Endothelial cell of umbilical vein (primary cell): ENCODE results near the gene MRPS21.

ENCODE experiments used
- EZH2 ChIP-seq: IDR thresholded peaks from 2 replicates; pipeline ENCODE4 v1.6.1; 2012; ENCODE audit warnings: borderline replicate concordance, low read depth, mild to moderate bottlenecking, moderate library complexity, low read length, inconsistent platforms; ENCODE audit not compliant: severe bottlenecking
- FOS ChIP-seq: IDR thresholded peaks from 2 replicates; pipeline ENCODE4 v1.6.1; 2011; ENCODE audit warnings: mild to moderate bottlenecking, low read length, moderate library complexity, borderline replicate concordance; ENCODE audit not compliant: insufficient read depth
- GATA2 ChIP-seq: IDR thresholded peaks from 2 replicates; pipeline ENCODE4 v1.7.0; 2011; ENCODE audit warnings: low read depth, mild to moderate bottlenecking, moderate library complexity, mixed read lengths, low read length; ENCODE audit not compliant: insufficient read length, insufficient read depth
- JUN ChIP-seq: IDR thresholded peaks from 2 replicates; pipeline ENCODE4 v1.6.1; 2011; ENCODE audit warnings: borderline replicate concordance, low read depth; ENCODE audit not compliant: insufficient read length, insufficient read depth
- MYC ChIP-seq: IDR thresholded peaks from one replicate; pipeline ENCODE4 v1.6.1; 2011; ENCODE audit warnings: mild to moderate bottlenecking, low read depth, low read length
- POLR2A ChIP-seq: IDR thresholded peaks from 2 replicates; pipeline ENCODE4 v1.6.1; 2012; ENCODE audit warnings: low read depth, mild to moderate bottlenecking, control low read depth, low read length
- POLR2AphosphoS5 ChIP-seq: IDR thresholded peaks from 2 replicates; pipeline ENCODE4 v1.6.1; 2012; ENCODE audit warnings: low read depth, mild to moderate bottlenecking, control low read depth, low read length, moderate library complexity; ENCODE audit not compliant: insufficient read depth
- TF ChIP-seq, protein P1 (sequence below), 2 donors: IDR thresholded peaks; 1 replicate in 1 of 2; 2 replicates in 1 of 2; pipeline ENCODE4 v1.5.1; 2011; ENCODE audit warnings: low read length in 2 of 2, mild to moderate bottlenecking in 2 of 2, moderate library complexity in 2 of 2, control low read depth in 1 of 2, inconsistent platforms in 1 of 2, low read depth in 1 of 2; ENCODE audit not compliant: insufficient read depth in 1 of 2; ENCODE audit errors: extremely low read depth in 1 of 2
- TF ChIP-seq, protein P2 (sequence below): IDR thresholded peaks from 2 replicates; pipeline ENCODE4 v1.6.1; 2011; ENCODE audit not compliant: insufficient read depth, insufficient read length

GRCh38 chr1:150267896-150268295 is 25.8 kb upstream of the MRPS21 start:
- TF ChIP-seq, protein P1, sequence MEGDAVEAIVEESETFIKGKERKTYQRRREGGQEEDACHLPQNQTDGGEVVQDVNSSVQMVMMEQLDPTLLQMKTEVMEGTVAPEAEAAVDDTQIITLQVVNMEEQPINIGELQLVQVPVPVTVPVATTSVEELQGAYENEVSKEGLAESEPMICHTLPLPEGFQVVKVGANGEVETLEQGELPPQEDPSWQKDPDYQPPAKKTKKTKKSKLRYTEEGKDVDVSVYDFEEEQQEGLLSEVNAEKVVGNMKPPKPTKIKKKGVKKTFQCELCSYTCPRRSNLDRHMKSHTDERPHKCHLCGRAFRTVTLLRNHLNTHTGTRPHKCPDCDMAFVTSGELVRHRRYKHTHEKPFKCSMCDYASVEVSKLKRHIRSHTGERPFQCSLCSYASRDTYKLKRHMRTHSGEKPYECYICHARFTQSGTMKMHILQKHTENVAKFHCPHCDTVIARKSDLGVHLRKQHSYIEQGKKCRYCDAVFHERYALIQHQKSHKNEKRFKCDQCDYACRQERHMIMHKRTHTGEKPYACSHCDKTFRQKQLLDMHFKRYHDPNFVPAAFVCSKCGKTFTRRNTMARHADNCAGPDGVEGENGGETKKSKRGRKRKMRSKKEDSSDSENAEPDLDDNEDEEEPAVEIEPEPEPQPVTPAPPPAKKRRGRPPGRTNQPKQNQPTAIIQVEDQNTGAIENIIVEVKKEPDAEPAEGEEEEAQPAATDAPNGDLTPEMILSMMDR (IDR thresholded peaks at IDR 0.05; ENCODE audit: extremely low read depth in 1 of 2, insufficient read depth in 1 of 2, low read depth in 1 of 2, low read length in 2 of 2) = no peak
- TF ChIP-seq GATA2 = no peak
- TF ChIP-seq MYC = no peak
- no peak for TF ChIP-seq EZH2
- no peak for TF ChIP-seq POLR2AphosphoS5
- TF ChIP-seq FOS = no peak
- TF ChIP-seq, protein P2, sequence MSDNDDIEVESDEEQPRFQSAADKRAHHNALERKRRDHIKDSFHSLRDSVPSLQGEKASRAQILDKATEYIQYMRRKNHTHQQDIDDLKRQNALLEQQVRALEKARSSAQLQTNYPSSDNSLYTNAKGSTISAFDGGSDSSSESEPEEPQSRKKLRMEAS = no peak
- no peak for TF ChIP-seq POLR2A
- TF ChIP-seq JUN = no peak
